Stimulated activated CD4-positive, alpha-beta T cell treated with anti-CD3 and anti-CD28 coated beads, TNF-alpha, amount 100 ng/mL, for 1 hour (primary cell): Measurements from ENCODE around the gene SULT4A1.
A peak's percentile ranks its signal among the peaks of the same experiment; 100 is the strongest.
"Not testable (repeated sequence)": the region's sequence is repeated elsewhere in the genome, so short reads cannot be mapped to it uniquely, and the experiment has no call there.

Source experiments
- DNase-seq, 3 donors: peaks; one replicate each; pipeline ENCODE4 v3.0.0-alpha.2; 2020; ENCODE audit warnings: low read depth in 3 of 3, low spot score in 1 of 3

Gene SULT4A1

GRCh38 chr22:43862074-43862881 is at the start of gene SULT4A1:
SULT4A1 (minus strand) TSS chr22:43862513; CDS start chr22:43862382, 131 bp downstream.
- DNase-seq = no peak

DNA sequence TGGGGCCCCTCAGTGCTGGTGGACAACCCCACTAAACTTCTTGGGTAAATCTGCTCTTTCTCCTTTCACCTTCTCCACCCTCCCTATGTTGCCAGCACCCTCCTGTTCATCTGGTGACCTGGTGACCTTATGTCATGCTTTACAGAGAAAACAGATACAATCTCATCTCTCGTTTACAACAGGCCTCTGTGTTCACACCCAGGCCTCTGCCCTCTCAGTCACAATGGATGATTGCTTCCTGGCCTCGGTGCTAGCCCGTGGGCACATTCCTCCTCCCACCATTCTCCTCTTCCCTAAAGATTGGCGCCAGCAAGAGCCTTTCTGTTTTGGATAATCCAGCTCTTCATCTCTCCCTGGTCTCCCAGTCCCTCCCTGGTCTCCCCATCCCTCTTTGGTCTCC is 49.0 kb upstream of the SULT4A1 start:
- no peak for DNase-seq

GRCh38 chr22:43910178-43910695 is 47.9 kb upstream of the SULT4A1 start:
- no peak for DNase-seq

DNA sequence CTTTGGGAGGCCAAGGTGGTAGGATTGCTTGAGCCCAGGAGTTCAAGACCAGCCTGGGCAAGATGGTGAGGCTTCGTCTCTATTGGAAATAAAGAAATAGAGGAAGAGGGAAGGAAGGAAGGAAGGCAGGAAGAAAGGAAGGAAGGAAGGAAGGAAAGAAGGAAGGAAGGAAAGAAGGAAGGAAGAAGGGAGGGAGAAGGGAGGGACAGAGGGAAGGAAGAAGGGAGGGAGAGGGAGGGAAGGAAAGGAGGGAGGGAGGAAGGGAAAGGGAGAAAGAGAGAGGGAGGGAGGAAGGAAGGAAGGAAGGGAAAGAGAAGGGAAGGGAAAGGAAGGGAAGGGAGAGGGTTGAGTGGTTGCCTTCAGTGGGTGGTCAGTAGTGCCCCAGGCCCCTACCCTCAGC is 47.4 kb upstream of the SULT4A1 start:
- no peak for DNase-seq

DNA sequence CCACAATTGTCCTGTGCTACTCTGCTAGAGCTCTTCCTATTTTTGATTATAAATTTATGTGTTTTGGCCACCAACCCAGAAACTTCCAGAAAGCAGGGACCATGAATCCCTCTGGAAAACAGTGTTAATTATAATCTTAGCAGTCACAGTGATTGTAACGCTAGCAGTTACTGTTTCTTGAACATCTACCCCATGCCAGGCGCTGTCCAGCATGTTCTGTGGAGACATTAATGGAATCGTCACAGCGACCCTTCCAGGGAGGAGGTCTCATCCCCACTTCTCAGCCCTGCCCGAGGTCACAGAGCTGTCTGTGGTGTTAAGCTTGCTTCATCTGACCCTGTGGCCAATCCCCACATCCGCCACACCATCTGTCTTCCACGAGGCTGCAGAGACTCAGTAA is 43.4 kb upstream of the SULT4A1 start:
- no peak for DNase-seq

DNA sequence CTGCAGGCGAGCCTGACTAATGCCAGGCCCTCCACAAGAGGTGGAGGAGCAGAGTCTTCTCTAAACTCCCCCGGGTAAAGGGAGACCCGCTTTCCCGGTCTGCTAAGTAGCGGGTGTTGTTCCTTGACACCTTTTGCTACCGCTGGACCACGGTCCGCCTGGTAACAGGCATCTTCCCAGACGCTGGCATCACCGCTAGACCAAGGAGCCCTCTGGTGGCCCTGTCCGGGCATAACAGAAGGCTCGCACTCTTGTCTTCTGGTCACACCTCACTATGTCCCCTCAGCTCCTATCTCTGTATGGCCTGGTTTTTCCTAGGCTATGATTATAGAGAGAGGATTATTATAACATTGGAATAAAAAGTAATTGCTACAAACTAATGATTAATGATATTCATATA is 42.1 kb upstream of the SULT4A1 start:
- peak in 1 of 3 donors; percentile 8 for DNase-seq

DNA sequence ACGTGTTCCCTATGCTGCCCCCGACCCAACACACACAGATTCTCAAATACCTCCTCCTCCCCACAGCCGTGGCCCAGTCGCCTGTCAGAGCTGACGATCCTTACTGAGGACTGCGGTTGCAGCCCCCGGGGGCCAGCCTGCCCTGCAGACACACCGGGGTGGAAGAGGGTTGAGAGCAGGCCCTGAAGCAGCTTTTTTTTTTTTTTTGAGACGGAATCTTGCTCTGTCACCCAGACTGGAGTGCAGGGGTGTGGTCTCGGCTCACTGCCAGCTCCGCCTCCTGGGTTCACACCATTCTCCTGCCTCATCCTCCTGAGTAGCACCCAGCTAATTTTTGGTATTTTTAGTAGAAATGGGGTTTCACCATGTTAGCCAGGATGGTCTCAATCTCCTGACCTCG is 40.7 kb upstream of the SULT4A1 start:
- DNase-seq = not testable (repeated sequence)

- no peak for DNase-seq
Observed at GRCh38 chr22:43901976-43902643, 39.8 kb upstream of the SULT4A1 start.

GRCh38 chr22:43900206-43900605 is 37.9 kb upstream of the SULT4A1 start:
- no peak for DNase-seq

GRCh38 chr22:43897751-43898261 is 35.5 kb upstream of the SULT4A1 start:
- no peak for DNase-seq

- DNase-seq = no peak
Observed at GRCh38 chr22:43895986-43896645, 33.8 kb upstream of the SULT4A1 start.

- no peak for DNase-seq
Observed at GRCh38 chr22:43894122-43894521, 31.8 kb upstream of the SULT4A1 start.

DNA sequence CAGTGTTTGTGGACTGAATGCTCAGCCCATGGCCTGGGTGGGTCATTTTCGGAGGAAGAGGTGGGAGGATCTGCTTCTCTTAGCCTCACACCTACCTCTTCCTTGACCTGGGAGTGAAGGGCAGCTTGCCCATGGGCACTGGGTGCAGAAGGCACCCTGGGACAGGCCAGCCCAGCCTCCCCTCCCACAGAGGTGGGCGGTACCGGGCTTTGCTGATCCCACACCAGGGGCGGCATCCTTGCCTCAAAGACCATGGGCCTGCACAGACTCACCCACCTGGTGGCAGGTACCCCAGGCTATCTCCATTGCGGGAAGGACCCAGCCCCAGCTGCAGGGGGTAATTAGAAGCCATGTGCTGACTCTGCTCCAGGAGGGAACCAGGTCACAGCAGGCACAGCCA is 31.0 kb upstream of the SULT4A1 start:
- DNase-seq = no peak

DNA sequence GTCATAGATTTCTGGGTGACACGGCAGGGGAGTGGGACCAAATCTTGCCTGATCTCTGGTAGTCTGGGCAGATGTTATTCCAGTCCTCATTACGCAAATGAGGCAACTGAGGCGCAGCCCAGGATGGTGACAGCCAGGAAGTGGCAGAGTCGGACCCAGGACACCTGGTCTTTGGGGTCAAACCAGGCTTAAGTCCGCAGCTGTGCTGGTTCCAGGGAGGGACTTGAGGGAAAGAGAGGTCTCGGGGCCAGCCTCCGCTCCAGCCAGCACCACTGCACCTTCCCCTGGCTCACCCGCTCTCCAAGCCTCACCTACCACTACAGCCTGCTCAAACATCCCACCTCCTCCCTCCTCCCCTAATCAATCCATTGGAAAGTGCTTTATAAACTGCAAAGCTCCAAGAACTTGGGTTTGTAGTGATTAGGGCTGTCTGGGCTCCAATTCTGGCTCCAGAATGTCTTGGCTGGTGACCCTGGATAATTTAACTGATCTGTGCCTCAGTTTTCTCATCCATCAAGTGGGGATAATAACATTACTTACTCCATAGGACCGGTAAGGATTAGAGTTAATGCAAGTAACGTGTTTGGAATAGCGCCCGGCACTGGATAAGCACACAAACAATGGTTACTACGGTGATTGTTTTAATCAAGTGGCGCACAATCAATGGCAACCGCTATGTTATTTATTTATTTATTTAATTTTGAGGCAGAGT is 30.0 kb upstream of the SULT4A1 start:
- no peak for DNase-seq

DNA sequence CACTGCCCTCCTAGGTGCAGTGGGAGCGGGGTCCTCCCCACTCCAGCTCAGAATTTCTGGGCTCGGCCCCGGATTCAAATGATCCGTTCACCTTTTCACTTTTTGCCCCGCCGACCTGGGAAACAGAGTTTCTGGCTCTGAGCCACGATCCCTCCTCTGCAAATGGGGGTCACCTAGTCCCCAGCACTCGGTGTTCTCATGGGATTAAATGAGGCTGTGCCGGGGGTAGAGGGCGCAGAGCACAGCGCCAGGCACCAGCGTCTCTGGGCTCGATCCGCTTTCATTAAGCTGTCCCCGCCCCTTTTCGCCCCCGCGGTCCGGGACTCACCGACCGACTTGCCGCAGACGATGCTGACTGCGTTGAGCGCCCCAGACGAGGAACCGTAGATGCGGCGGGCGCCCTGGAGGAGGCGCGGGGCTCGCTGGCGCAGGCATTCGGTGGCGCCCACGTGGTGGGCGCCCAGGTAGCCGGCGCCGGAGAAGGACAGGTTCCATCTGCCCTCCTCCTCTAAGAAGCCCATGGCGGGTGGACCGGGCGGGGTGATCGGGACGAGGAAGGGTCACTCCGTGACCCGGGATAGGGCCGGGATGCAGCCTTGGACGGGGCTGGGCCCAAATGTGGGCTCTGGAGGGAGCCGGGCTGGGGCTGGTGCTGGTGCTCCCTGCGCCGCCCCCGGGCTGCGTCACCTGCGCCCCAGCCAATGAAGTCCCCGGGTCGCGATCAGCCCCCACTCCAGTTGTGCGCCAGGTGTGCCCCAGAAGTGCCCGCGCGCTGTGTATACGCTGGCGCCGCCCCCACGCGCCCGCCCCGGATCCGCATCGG is 29.3 kb upstream of the SULT4A1 start, which contains the start of gene PNPLA5:
Gene PNPLA5, minus strand, starts transcription at position 654 of the 823 bp plus-strand sequence. Its CDS starts 133 bp downstream, at position 521.
- no peak for DNase-seq

- DNase-seq = no peak
Observed at GRCh38 chr22:43890901-43891331, 28.6 kb upstream of the SULT4A1 start.

DNA sequence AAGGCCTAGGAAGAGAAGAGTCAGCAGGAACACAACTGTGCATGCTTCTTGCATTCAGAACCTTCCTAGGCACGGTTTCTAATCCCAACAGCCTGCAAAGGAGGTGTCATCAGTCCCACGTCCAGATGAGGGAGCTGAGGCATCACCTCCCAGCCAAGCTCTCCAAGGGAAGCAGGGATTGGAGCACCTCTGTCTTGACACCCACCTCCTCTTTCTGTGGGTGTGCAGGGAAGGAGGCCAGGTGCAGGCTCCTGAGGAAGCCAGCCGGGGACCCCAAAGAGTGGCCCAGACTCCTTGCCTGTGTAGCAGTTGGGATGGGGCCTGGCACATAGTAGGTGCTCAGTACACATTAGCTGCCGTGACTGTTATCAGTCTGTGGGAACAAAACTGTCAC is 27.5 kb upstream of the SULT4A1 start:
- no peak for DNase-seq

- DNase-seq = no peak
Observed at GRCh38 chr22:43889201-43889859, 27.0 kb upstream of the SULT4A1 start.

- no peak for DNase-seq
Observed at GRCh38 chr22:43888740-43889139, 26.4 kb upstream of the SULT4A1 start.
